Fibroblast of villous mesenchyme (primary cell): ENCODE measurements around the gene MLX. TPM values are rescaled to one million over a fixed set of nuclear protein-coding genes. Genes with fewer than 3 reads are reported as not detected.
"Not testable (repeated sequence)": the region's sequence is repeated elsewhere in the genome, so short reads cannot be mapped to it uniquely, and the experiment has no call there.

Experiments used
- DNase-seq: peaks from one replicate; pipeline ENCODE4 v3.0.0-alpha.2; 2010; ENCODE audit warnings: low read depth
- H3K4me3 ChIP-seq: 2 replicates; pipeline ENCODE4 v1.5.1; 2011; ENCODE audit warnings: low read depth, mild to moderate bottlenecking, low read length
- CTCF ChIP-seq: IDR thresholded peaks from 2 replicates; pipeline ENCODE4 v1.5.1; 2012; ENCODE audit warnings: low read depth, mild to moderate bottlenecking, low read length; ENCODE audit not compliant: insufficient read depth
- total RNA-seq: library from RNA; depleted of rRNA; stranded (reverse); fragments of >200 nt; gene quantifications from 2 replicates; pipeline ENCODE4 v1.2.3, GENCODE V29; 2012

The MLX gene
- total RNA-seq, 1 donor = 47.5 TPM

- TF ChIP-seq CTCF = no peak
Measured at GRCh38 chr17:42543190-42544079, 23.5 kb upstream of the MLX start.

GRCh38 chr17:42544874-42545283 is 22.0 kb upstream of the MLX start:
- H3K4me3 ChIP-seq = no peak overlapping the region
- no peak for DNase-seq
- TF ChIP-seq CTCF = no peak

More at GRCh38 chr17:42543190-42544079, 23.5 kb upstream of the MLX start:
- no peak overlapping the region for H3K4me3 ChIP-seq
- DNase-seq = no peak

- H3K4me3 ChIP-seq, DNase-seq: not testable (repeated sequence)
Measured at GRCh38 chr17:42545755-42546505, 21.0 kb upstream of the MLX start.

GRCh38 chr17:42547001-42547461 is 19.9 kb upstream of the MLX start:
- DNase-seq = no peak
- H3K4me3 ChIP-seq = no peak overlapping the region
- no peak for TF ChIP-seq CTCF

GRCh38 chr17:42547698-42548069 is 19.2 kb upstream of the MLX start:
- no peak for DNase-seq

GRCh38 chr17:42548070-42548837 is 18.6 kb upstream of the MLX start:
- peak overlapping the region; percentile 30 for H3K4me3 ChIP-seq
- peak; percentile 18 for TF ChIP-seq CTCF
- peak; percentile 28 for DNase-seq

More at GRCh38 chr17:42547698-42548069, 19.2 kb upstream of the MLX start:
- no peak for TF ChIP-seq CTCF
- H3K4me3 ChIP-seq = no peak overlapping the region
